K562 (cell line): ENCODE results near the gene SCP2. TPM values are rescaled to one million over a fixed set of nuclear protein-coding genes. Genes with fewer than 3 reads are reported as not detected.

Experiments used
- ATAC-seq: fragments of 200-7000 bp; cut with Tn5 transposase; 3 replicates; pipeline ENCODE4 v1.9.1; 2020; ENCODE audit warnings: moderate library complexity
- BruUV-seq: library from RNA; stranded (reverse); fragments of 400-500 nt; replicated peaks from 2 replicates; lab custom pipeline; 2021; lab: Mats Ljungman, UMichigan
- CTCF ChIA-PET: fragments of 300-600 bp; formaldehyde crosslinking; extraction: SDS; loops from one replicate; lab custom pipeline; 2021; ENCODE audit warnings: low intra/inter-chr PET ratio; lab: Yijun Ruan, JAX
- POLR2A ChIA-PET: fragments of 300-600, 350-650 bp; sonication (Branson Sonifier 250); formaldehyde crosslinking; extraction: SDS; loops from one replicate; lab custom pipeline; 2021; ENCODE audit warnings: antibody characterized with exemption, inconsistent platforms; lab: Yijun Ruan, JAX
- DNase-seq, 4 experiments: peaks; one replicate each; pipeline versions ENCODE4 v3.0.0 to v3.0.0-alpha.2; 2011 to 2018; ENCODE audit warnings: low spot score in 3 of 4, mixed read lengths in 3 of 4; ENCODE audit errors: extremely low read depth in 1 of 4
- FAIRE-seq: peaks from 2 replicates; lab custom pipeline; 2011; peaks lifted over from hg19 to GRCh38; lab: Jason Lieb, UNC
- H2AFZ ChIP-seq: 2 replicates; pipeline ENCODE4 v1.6.0; 2011; ENCODE audit warnings: low read depth, low read length, control low read depth, inconsistent platforms
- H3K27ac ChIP-seq: fragments of 200-600 bp; 3 replicates; pipeline ENCODE4 v1.8.0; 2011; ENCODE audit warnings: low read depth, mild to moderate bottlenecking, control low read depth, inconsistent platforms, low read length, moderate library complexity, mixed read lengths; ENCODE audit errors: extremely low read depth
- H3K27me3 ChIP-seq, 2 experiments: fragments of 300-600 bp in 1 of 2; 2 replicates in 1 of 2; 3 replicates in 1 of 2; pipeline versions ENCODE4 v1.6.0 to v1.8.0; 2011; ENCODE audit warnings: inconsistent platforms in 2 of 2, low read length in 2 of 2, mild to moderate bottlenecking in 1 of 2, mixed read lengths in 1 of 2, moderate library complexity in 1 of 2; ENCODE audit not compliant: control insufficient read depth in 2 of 2, insufficient read depth in 2 of 2
- H3K36me3 ChIP-seq: fragments of 300-600 bp; 3 replicates; pipeline ENCODE4 v1.8.0; 2011; ENCODE audit warnings: mild to moderate bottlenecking, low read length, inconsistent platforms; ENCODE audit not compliant: control insufficient read depth, insufficient read depth
- H3K4me1 ChIP-seq, 2 experiments: fragments of 200-600 bp in 1 of 2; replicated peaks in 1 of 2; 2 replicates in 1 of 2; 3 replicates in 1 of 2; pipeline versions ENCODE4 v1.5.1 to v1.8.0; 2011; ENCODE audit warnings: inconsistent platforms in 2 of 2, low read length in 2 of 2, mild to moderate bottlenecking in 1 of 2, mixed read lengths in 1 of 2, moderate library complexity in 1 of 2; ENCODE audit not compliant: control insufficient read depth in 2 of 2, insufficient read depth in 2 of 2
- H3K4me2 ChIP-seq: 2 replicates; pipeline ENCODE4 v1.6.1; 2011; ENCODE audit warnings: low read length, control low read depth, inconsistent platforms, mixed read lengths; ENCODE audit not compliant: insufficient read depth
- H3K4me3 ChIP-seq: fragments of 200-600 bp; sonication (generic), shearing (Covaris generic); 2 replicates; pipeline ENCODE4 v1.5.1; 2016; ENCODE audit warnings: control low read depth, inconsistent platforms
- H3K79me2 ChIP-seq: fragments of 200-600 bp; 3 replicates; pipeline ENCODE4 v1.8.0; 2011; ENCODE audit warnings: low read length, inconsistent platforms; ENCODE audit not compliant: control insufficient read depth, insufficient read depth
- H3K9ac ChIP-seq, 2 experiments: 2 replicates each; pipeline versions ENCODE4 v1.6.0 to v1.6.1; 2011; ENCODE audit warnings: low read depth in 2 of 2, low read length in 2 of 2, control low read depth in 1 of 2, inconsistent platforms in 1 of 2, mild to moderate bottlenecking in 1 of 2, mixed read lengths in 1 of 2; ENCODE audit not compliant: insufficient read depth in 1 of 2
- H3K9me1 ChIP-seq: one replicate; pipeline ENCODE4 v1.6.0; 2011; ENCODE audit warnings: inconsistent platforms, mild to moderate bottlenecking, low read length, moderate library complexity; ENCODE audit not compliant: control insufficient read depth, insufficient read depth
- H3K9me3 ChIP-seq: replicated peaks from 2 replicates; pipeline ENCODE4 v1.5.1; 2011; ENCODE audit warnings: low read depth, low read length, inconsistent platforms; ENCODE audit not compliant: control insufficient read depth, insufficient read depth
- H4K20me1 ChIP-seq: replicated peaks from 2 replicates; pipeline ENCODE4 v1.6.1; 2011; ENCODE audit warnings: low read length, inconsistent platforms, mixed read lengths; ENCODE audit not compliant: control insufficient read depth, insufficient read depth
- CHD4 ChIP-seq: fragments of 200-600 bp; sonication (generic); IDR thresholded peaks from 3 replicates; pipeline ENCODE4 v1.6.1; 2012; ENCODE audit warnings: low read depth, mild to moderate bottlenecking, mixed read lengths, low read length, inconsistent platforms; ENCODE audit not compliant: insufficient read depth, insufficient replicate concordance, poor library complexity, severe bottlenecking
- EP300 ChIP-seq: IDR thresholded peaks from 2 replicates; pipeline ENCODE4 v1.6.1; 2012; ENCODE audit warnings: low read length, improper control_type of control experiment
- ETV5 ChIP-seq: sonication (generic); formaldehyde crosslinking; IDR thresholded peaks from 2 replicates; pipeline ENCODE4 v1.4.0; 2020; ENCODE audit warnings: low read depth, mild to moderate bottlenecking, missing genetic modification reagents
- LEF1 ChIP-seq: fragments of 450-650 bp; IDR thresholded peaks from 2 replicates; pipeline ENCODE4 v1.6.1; 2016; ENCODE audit warnings: mild to moderate bottlenecking
- NR2C1 ChIP-seq, 2 experiments: fragments of 450-650 bp; IDR thresholded peaks; 2 replicates each; pipeline ENCODE4 v1.6.1; 2017; ENCODE audit warnings: mild to moderate bottlenecking in 2 of 2, antibody characterized with exemption in 1 of 2, inconsistent platforms in 1 of 2, missing compliant biosample characterization in 1 of 2, missing genetic modification characterization in 1 of 2
- ZNF146 ChIP-seq: IDR thresholded peaks from one replicate; pipeline ENCODE4 v1.6.1; 2018; ENCODE audit warnings: missing compliant biosample characterization; ENCODE audit not compliant: unreplicated experiment
- ZNF551 ChIP-seq: fragments of 250-450 bp; sonication (Bioruptor Pico); IDR thresholded peaks from 2 replicates; pipeline ENCODE4 v1.5.0; 2021; ENCODE audit warnings: mild to moderate bottlenecking, moderate library complexity
- WGBS: fragments of 100-300 bp; shearing (Covaris generic); methylation state at CpG from one replicate; pipeline ENCODE4 v1.1.6; 2016; ENCODE audit warnings: low coverage, mixed read lengths; ENCODE audit not compliant: insufficient coverage; ENCODE audit errors: missing lambda C conversion rate; 5-methylcytosine and 5-hydroxymethylcytosine counted together
- in situ Hi-C: fragments of 300-500 bp; cut with MboI; formaldehyde crosslinking; loops from 4 replicates; pipeline ENCODE4 v1.15.0; 2018; ENCODE audit warnings: inconsistent platforms, mixed read lengths
- intact Hi-C: fragments of 100-400 bp; cut with micrococcal nuclease; formaldehyde crosslinking; loops from 2 replicates; pipeline ENCODE4 v1.14.2; 2022
- polyA plus RNA-seq, 8 experiments: library from polyadenylated mRNA; depleted of rRNA in 4 of 8; stranded (reverse) in 5 of 8; unstranded in 3 of 8; fragments of >200 nt; fragmentation: Nextera tagmentation in 2 of 8; fragmentation: Illumina TruSeq in 1 of 8; extraction: Ambion mirVana in 2 of 8; extraction: Trizol in 1 of 8; gene quantifications; 2 replicates each; pipeline versions ENCODE4 v1.2.1 to v1.2.3, GENCODE V29; 2011 to 2014; ENCODE audit warnings: inconsistent platforms in 1 of 8, missing spikeins in 1 of 8
- total RNA-seq, 7 experiments: library from RNA; depleted of rRNA in 6 of 7; stranded (reverse); fragments of >200 nt in 6 of 7; fragmentation: Illumina TruSeq in 2 of 7; extraction: Trizol in 2 of 7; gene quantifications; 2 replicates each; pipeline versions ENCODE4 v1.2.1 to v1.2.3, GENCODE V29; 2011 to 2021; ENCODE audit warnings: low replicate concordance in 1 of 7
- TF ChIP-seq, protein P1 (sequence below): fragments of 250-450 bp; sonication (Bioruptor Pico); IDR thresholded peaks from 2 replicates; pipeline ENCODE4 v1.8.0; 2022; ENCODE audit warnings: moderate library complexity, mild to moderate bottlenecking, inconsistent platforms
- TF ChIP-seq, protein P2 (sequence below): sonication (generic); formaldehyde crosslinking; IDR thresholded peaks from 2 replicates; pipeline ENCODE4 v1.8.0; 2022; ENCODE audit warnings: missing genetic modification reagents, mild to moderate bottlenecking, borderline replicate concordance

Gene SCP2
- total and polyA plus RNA-seq, 9 of the 15 experiments (the other 6 are each of a cell fraction or from before 2014, with no cell fraction given) = 63.8 to 258 (median 106) TPM

DNA sequence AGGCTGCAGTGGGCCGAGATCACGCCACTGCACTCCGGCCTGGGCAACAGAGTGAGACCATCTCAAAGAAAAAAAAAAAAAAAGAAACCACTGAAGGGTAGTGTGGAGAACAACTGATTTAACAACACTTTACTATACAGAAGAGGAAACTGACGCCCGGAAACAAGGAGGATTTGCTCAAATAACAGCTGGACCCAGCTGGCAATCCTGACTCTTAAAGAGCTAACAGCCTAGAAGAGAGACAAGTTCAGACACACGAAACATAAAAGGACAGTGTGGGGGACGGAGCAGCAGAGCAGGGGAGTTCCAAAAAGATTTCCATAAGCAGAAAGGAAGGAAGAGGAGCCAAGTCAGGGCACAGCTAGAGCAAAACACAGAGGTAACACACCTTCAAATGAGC is 9.9 kb upstream of the SCP2 start:
- Histone ChIP-seq H3K9me1 (no peaks in the 10 kb centered on the region), H3K9me3 (no peaks in the 10 kb centered on the region), H3K27ac (no peak overlapping the region), H3K9ac (no peak overlapping the region), H3K79me2 (no peaks in the 10 kb centered on the region), H3K4me2 (no peak overlapping the region), H3K27me3 (no peaks in the 10 kb centered on the region), H3K36me3 (no peaks in the 10 kb centered on the region), H2AFZ (0 out of 2 replicates have a peak overlapping the region, but pooled peaks have one; percentile 5), H4K20me1 (no peaks in the 10 kb centered on the region), H3K4me1 (peaks cover 15 to 19% of the 10 kb centered on the region in 2 experiments), H3K4me3 (no peak overlapping the region)
- ChIA-PET CTCF (no interaction called here), POLR2A (interaction anchor here (0.8 to 1.7 kb wide), 2 partner anchors 10 to 30 kb away, joined by 3 to 6 read pairs; partner anchors contain the start of gene SCP2)
- no TSS peak for BruUV-seq
- no peak for ATAC-seq
- WGBS = 77% methylated on average over 7 of the region's 7 CpGs
- TF ChIP-seq NR2C1 (IDR thresholded peaks at IDR 0.05) = no peak
- TF ChIP-seq NR2C1 (tag; IDR thresholded peaks at IDR 0.05) = no peak
- TF ChIP-seq ZNF551 (CRISPR knock-in tag) = no peak
- TF ChIP-seq, protein P1, sequence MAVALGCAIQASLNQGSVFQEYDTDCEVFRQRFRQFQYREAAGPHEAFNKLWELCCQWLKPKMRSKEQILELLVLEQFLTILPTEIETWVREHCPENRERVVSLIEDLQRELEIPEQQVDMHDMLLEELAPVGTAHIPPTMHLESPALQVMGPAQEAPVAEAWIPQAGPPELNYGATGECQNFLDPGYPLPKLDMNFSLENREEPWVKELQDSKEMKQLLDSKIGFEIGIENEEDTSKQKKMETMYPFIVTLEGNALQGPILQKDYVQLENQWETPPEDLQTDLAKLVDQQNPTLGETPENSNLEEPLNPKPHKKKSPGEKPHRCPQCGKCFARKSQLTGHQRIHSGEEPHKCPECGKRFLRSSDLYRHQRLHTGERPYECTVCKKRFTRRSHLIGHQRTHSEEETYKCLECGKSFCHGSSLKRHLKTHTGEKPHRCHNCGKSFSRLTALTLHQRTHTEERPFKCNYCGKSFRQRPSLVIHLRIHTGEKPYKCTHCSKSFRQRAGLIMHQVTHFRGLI (CRISPR knock-in tag) = no peak
- no peak for TF ChIP-seq ETV5 (CRISPR knock-in tag)
- no peak for TF ChIP-seq LEF1
- TF ChIP-seq, protein P2, sequence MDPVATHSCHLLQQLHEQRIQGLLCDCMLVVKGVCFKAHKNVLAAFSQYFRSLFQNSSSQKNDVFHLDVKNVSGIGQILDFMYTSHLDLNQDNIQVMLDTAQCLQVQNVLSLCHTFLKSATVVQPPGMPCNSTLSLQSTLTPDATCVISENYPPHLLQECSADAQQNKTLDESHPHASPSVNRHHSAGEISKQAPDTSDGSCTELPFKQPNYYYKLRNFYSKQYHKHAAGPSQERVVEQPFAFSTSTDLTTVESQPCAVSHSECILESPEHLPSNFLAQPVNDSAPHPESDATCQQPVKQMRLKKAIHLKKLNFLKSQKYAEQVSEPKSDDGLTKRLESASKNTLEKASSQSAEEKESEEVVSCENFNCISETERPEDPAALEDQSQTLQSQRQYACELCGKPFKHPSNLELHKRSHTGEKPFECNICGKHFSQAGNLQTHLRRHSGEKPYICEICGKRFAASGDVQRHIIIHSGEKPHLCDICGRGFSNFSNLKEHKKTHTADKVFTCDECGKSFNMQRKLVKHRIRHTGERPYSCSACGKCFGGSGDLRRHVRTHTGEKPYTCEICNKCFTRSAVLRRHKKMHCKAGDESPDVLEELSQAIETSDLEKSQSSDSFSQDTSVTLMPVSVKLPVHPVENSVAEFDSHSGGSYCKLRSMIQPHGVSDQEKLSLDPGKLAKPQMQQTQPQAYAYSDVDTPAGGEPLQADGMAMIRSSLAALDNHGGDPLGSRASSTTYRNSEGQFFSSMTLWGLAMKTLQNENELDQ (CRISPR knock-in tag) = no peak
- TF ChIP-seq ZNF146 (CRISPR knock-in tag) = no peak
- TF ChIP-seq EP300 = no peak
- no peak for TF ChIP-seq CHD4
- no peak for FAIRE-seq
- intact Hi-C loops = no loop called here
- in situ Hi-C loops = loop anchor here (25.0 kb wide), 1 partner anchor 270 kb away; the partner anchor contains the start of gene CPT2
- no peak for DNase-seq
